NCI-H1105 (cell line): Measurements from ENCODE around the gene TTLL6.
"Not testable (repeated sequence)": the region's sequence is repeated elsewhere in the genome, so short reads cannot be mapped to it uniquely, and the experiment has no call there.

Source experiments
- DNase-seq: peaks from one replicate; lab custom pipeline; 2025; lab: John Stamatoyannopoulos, UW

The TTLL6 gene

GRCh38 chr17:48722915-48723422, 94.1 kb downstream of the TTLL6 start, which contains the start of gene PRAC2:
Gene PRAC2, plus strand, starts transcription at chr17:48723185. Its CDS starts 1,226 bp downstream, at chr17:48724411.
- DNase-seq, result no peak

- DNase-seq, result no peak
Measured at GRCh38 chr17:48722201-48722907, 94.7 kb downstream of the TTLL6 start, which contains the start of gene PRAC1. Gene PRAC1, minus strand, starts transcription at chr17:48722518. Its CDS starts 126 bp downstream, at chr17:48722392.

DNA sequence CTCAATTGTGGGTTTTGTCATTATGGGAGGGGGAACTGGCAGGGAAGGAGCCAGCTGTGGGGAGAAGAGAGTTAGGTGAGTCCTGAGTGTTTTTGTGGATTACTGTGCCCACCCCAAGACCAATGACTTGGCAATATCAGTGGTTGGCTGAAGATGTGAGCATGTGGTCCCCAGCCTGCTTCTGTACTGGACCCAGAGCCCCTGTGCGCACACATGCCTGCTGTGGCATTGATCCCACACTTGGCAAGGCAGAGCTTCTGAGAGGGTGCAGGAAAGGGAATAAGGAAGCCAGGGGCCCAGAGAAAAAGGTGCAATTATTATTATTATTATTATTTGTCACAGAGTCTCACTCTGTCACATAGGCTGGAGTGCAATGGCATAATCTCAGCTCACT, 96.0 kb downstream of the TTLL6 start:
- DNase-seq, result no peak

- DNase-seq, result no peak
Measured at GRCh38 chr17:48720266-48721008, 96.6 kb downstream of the TTLL6 start.

DNA sequence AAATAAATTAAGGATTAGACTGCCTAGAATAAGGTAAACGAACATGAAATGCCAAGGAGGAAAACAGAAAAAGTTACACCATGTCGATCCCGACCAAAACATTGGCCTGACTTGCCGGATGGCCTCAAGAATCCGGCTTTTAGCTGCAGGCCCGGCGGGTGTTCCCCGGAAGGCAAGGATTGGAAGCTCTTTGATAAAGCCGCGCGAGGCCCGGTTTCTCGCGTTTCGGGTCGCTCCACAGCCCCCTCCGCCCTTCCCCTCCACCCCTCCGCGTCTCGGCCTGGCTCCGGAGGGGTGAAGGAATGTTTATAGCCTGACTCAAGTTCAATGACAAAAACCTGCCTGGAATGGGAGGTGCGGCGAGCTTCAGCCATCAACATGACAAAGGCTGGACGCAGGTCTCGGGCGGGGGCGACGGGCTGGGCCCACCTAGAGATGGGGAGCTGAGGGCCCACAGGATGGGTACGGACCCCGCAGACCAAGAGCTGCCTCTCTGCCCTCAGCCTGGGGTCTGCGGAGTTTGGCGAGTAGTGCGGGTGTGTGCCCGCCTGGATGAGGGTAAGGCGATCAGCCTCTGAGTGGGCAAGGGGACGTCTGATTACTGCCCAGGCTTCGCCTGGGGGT, 97.3 kb downstream of the TTLL6 start:
- DNase-seq, result no peak

GRCh38 chr17:48718761-48719641, 98.0 kb downstream of the TTLL6 start:
- DNase-seq, result no peak

- no peak for DNase-seq
Measured at GRCh38 chr17:48718227-48718760, 98.7 kb downstream of the TTLL6 start.

GRCh38 chr17:48717367-48718226, 99.4 kb downstream of the TTLL6 start:
- DNase-seq, result no peak

GRCh38 chr17:48716549-48716948, 100.5 kb downstream of the TTLL6 start:
- not testable (repeated sequence) for DNase-seq

GRCh38 chr17:48715496-48716399, 101.3 kb downstream of the TTLL6 start:
- no peak for DNase-seq
